Neuronal stem cell (in vitro differentiated cells): ENCODE measurements around the gene KCNQ1.

ENCODE experiments used
- DNase-seq: peaks from one replicate; pipeline ENCODE4 v3.0.0-alpha.2; 2013; ENCODE audit warnings: low spot score
- H2AFZ ChIP-seq: one replicate; pipeline ENCODE4 v1.6.1; 2013; ENCODE audit warnings: mild to moderate bottlenecking, low read length, inconsistent platforms
- H2AK5ac ChIP-seq: 2 replicates; pipeline ENCODE4 v1.6.1; 2013; ENCODE audit warnings: low read depth, mild to moderate bottlenecking, inconsistent platforms, low read length, moderate library complexity, mixed read lengths
- H2BK120ac ChIP-seq: 2 replicates; pipeline ENCODE4 v1.6.1; 2013; ENCODE audit warnings: low read depth, mild to moderate bottlenecking, inconsistent platforms, low read length, moderate library complexity, mixed read lengths
- H2BK12ac ChIP-seq: one replicate; pipeline ENCODE4 v1.6.1; 2013; ENCODE audit warnings: low read length, inconsistent platforms
- H2BK15ac ChIP-seq: 2 replicates; pipeline ENCODE4 v1.6.1; 2013; ENCODE audit warnings: mild to moderate bottlenecking, low read length, inconsistent platforms, mixed read lengths
- H2BK5ac ChIP-seq: one replicate; pipeline ENCODE4 v1.6.1; 2013; ENCODE audit warnings: inconsistent platforms, mild to moderate bottlenecking, low read length, moderate library complexity
- H3K14ac ChIP-seq: one replicate; pipeline ENCODE4 v1.6.1; 2013; ENCODE audit warnings: low read length, inconsistent platforms
- H3K18ac ChIP-seq: 2 replicates; pipeline ENCODE4 v1.6.1; 2013; ENCODE audit warnings: low read length, inconsistent platforms
- H3K23ac ChIP-seq: 2 replicates; pipeline ENCODE4 v1.6.1; 2013; ENCODE audit warnings: low read depth, mild to moderate bottlenecking, mixed read lengths, low read length, inconsistent platforms; ENCODE audit not compliant: poor library complexity
- H3K27ac ChIP-seq: replicated peaks from 3 replicates; pipeline ENCODE4 v1.5.1; 2013; ENCODE audit warnings: low read length, inconsistent platforms
- H3K27me3 ChIP-seq, 3 experiments: 2 replicates each; pipeline ENCODE4 v1.6.1; 2013; ENCODE audit warnings: low read length in 3 of 3, mild to moderate bottlenecking in 2 of 3, inconsistent platforms in 1 of 3, low read depth in 1 of 3, mixed read lengths in 1 of 3, moderate library complexity in 1 of 3; ENCODE audit not compliant: control insufficient read depth in 3 of 3, insufficient read depth in 3 of 3
- H3K36me3 ChIP-seq, 2 donors: replicated peaks in 1 of 2; 2 replicates each; pipeline ENCODE4 v1.6.1; 2013; ENCODE audit warnings: low read length in 2 of 2; ENCODE audit not compliant: control insufficient read depth in 2 of 2, insufficient read depth in 2 of 2
- H3K4ac ChIP-seq: 2 replicates; pipeline ENCODE4 v1.6.1; 2013; ENCODE audit warnings: inconsistent platforms, mild to moderate bottlenecking, low read length, moderate library complexity
- H3K4me1 ChIP-seq, 2 donors: 1 replicate in 1 of 2; 2 replicates in 1 of 2; pipeline ENCODE4 v1.6.1; 2013; ENCODE audit warnings: low read length in 2 of 2, low read depth in 1 of 2; ENCODE audit not compliant: control insufficient read depth in 2 of 2, insufficient read depth in 1 of 2
- H3K4me2 ChIP-seq: one replicate; pipeline ENCODE4 v1.6.1; 2013; ENCODE audit warnings: mild to moderate bottlenecking, low read length, inconsistent platforms; ENCODE audit not compliant: insufficient read depth, poor library complexity, severe bottlenecking
- H3K4me3 ChIP-seq, 2 donors: 2 replicates each; pipeline ENCODE4 v1.5.1; 2013; ENCODE audit warnings: low read length in 2 of 2, mild to moderate bottlenecking in 2 of 2, inconsistent platforms in 1 of 2, moderate library complexity in 1 of 2
- H3K79me1 ChIP-seq: one replicate; pipeline ENCODE4 v1.6.1; 2013; ENCODE audit warnings: low read depth, mild to moderate bottlenecking, inconsistent platforms, low read length, moderate library complexity
- H3K9ac ChIP-seq: one replicate; pipeline ENCODE4 v1.6.1; 2013; ENCODE audit warnings: mild to moderate bottlenecking, low read depth, low read length, inconsistent platforms; ENCODE audit not compliant: poor library complexity
- H3K9me3 ChIP-seq, 2 donors: replicated peaks in 1 of 2; 2 replicates each; pipeline versions ENCODE3 to v1.6.1; 2013; ENCODE audit warnings: low read length in 2 of 2, mild to moderate bottlenecking in 2 of 2, inconsistent platforms in 1 of 2, low read depth in 1 of 2, mixed read lengths in 1 of 2, moderate library complexity in 1 of 2; ENCODE audit not compliant: control insufficient read depth in 2 of 2, insufficient read depth in 1 of 2
- H4K8ac ChIP-seq: one replicate; pipeline ENCODE4 v1.6.1; 2013; ENCODE audit warnings: low read depth, mild to moderate bottlenecking, inconsistent platforms, low read length, moderate library complexity
- H4K91ac ChIP-seq: one replicate; pipeline ENCODE4 v1.6.1; 2013; ENCODE audit warnings: low read length, low read depth, mild to moderate bottlenecking, inconsistent platforms; ENCODE audit not compliant: poor library complexity
- WGBS, 2 donors: extraction: QIAGEN DNeasy Blood & Tissue Kit; methylation state at CpG; one replicate each; pipeline ENCODE4 v1.1.7; 2013; ENCODE audit warnings: missing lambda C conversion rate in 2 of 2, mixed read lengths in 1 of 2; ENCODE audit not compliant: insufficient read length in 2 of 2, insufficient replicate concordance in 1 of 2; ENCODE audit errors: extremely low coverage in 2 of 2; 5-methylcytosine and 5-hydroxymethylcytosine counted together

The KCNQ1 gene

DNA sequence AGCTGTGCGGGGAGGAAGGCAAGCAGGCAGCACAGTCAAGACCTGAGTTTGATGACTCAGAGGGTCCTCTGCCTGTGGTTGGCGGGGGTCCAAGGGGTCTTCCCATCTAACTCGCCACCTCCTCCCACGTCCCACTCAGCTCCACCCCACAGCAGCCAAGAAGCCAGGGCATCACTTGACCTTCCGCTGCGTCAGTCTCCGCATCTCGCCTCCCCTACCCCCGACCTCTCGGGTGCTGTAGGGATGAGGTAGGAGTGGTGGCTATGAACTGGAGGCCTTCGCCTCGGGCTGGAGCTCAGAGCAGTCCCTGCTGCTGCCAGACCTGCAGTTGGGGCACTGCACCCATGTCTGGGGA is 350.1 kb downstream of the KCNQ1 start:
- Histone ChIP-seq H3K4me2 (no peak overlapping the region), H2BK5ac (peak overlapping the region; percentile 29), H4K8ac (no peak overlapping the region), H3K27ac (no peak overlapping the region), H2AK5ac (peak overlapping the region; percentile 68), H3K4me1 (peaks cover 0 to 4% of the 10 kb centered on the region in 2 donors), H3K9me3 (peaks cover 3 to 5% of the 10 kb centered on the region in 2 donors), H3K14ac (no peak overlapping the region), H3K18ac (peak overlapping the region; percentile 70), H3K27me3 (peaks cover 0 to 15% (median 7%) of the 10 kb centered on the region in 3 experiments), H3K4me3 (no peak overlapping the region), H3K23ac (peak overlapping the region; percentile 8), H2BK12ac (no peak overlapping the region), H3K9ac (no peak overlapping the region), H3K79me1 (peaks cover 6% of the 10 kb centered on the region), H2BK120ac (no peak overlapping the region), H3K36me3 (no peaks in the 10 kb centered on the region), H3K4ac (peak overlapping the region; percentile 23), H4K91ac (no peak overlapping the region), H2AFZ (no peak overlapping the region), H2BK15ac (peak overlapping the region; percentile 73)
- no CpG with 5 or more reads among the region's 12 CpGs for WGBS, 2 donors
- DNase-seq, result no peak

DNA sequence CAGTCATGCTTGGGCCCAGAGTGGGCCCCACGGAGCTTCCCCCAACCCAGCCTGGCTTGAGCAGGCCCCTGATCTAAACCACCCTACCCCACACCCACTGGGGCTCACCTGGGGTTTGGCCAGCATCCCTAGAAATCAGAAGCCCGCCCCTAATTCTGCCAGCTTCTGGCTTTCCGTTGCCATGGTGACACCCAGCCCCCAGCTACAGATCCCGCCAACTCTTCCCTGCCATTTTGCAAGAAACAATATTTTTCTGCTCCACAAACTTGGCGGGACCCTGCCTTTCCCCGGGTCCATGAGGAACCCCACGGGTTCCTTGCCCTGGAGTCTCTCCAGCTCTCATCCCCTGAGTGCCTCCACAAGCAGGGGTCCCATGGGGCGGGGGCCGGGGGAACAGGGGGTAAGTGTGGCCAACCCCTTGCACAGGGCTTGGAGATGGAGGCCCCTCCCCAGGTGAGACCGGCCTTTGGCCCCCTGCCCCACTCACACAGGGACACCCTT is 350.7 kb downstream of the KCNQ1 start:
- no peak overlapping the region for H2AFZ ChIP-seq
- H3K4me1 ChIP-seq, result peaks cover 0 to 4% of the 10 kb centered on the region in 2 donors
- H3K4ac ChIP-seq, result no peak overlapping the region
- H2BK120ac ChIP-seq, result no peak overlapping the region
- WGBS, 2 donors, result no CpG with 5 or more reads among the region's 10 CpGs
- no peaks in the 10 kb centered on the region for H3K36me3 ChIP-seq
- H4K8ac ChIP-seq, result no peak overlapping the region
- H2BK15ac ChIP-seq, result no peak overlapping the region
- H3K4me2 ChIP-seq, result no peak overlapping the region
- no peak overlapping the region for H3K14ac ChIP-seq
- H3K27ac ChIP-seq, result no peak overlapping the region
- H3K79me1 ChIP-seq, result peaks cover 6% of the 10 kb centered on the region
- no peak overlapping the region for H3K4me3 ChIP-seq
- H3K9ac ChIP-seq, result no peak overlapping the region
- no peak overlapping the region for H2AK5ac ChIP-seq
- no peak overlapping the region for H3K18ac ChIP-seq
- no peak overlapping the region for H2BK12ac ChIP-seq
- H2BK5ac ChIP-seq, result no peak overlapping the region
- no peak for DNase-seq
- peaks cover 0 to 14% (median 4%) of the 10 kb centered on the region in 3 experiments for H3K27me3 ChIP-seq
- H4K91ac ChIP-seq, result no peak overlapping the region
- peaks cover 3% of the 10 kb centered on the region in 2 donors for H3K9me3 ChIP-seq
- H3K23ac ChIP-seq, result no peak overlapping the region

DNA sequence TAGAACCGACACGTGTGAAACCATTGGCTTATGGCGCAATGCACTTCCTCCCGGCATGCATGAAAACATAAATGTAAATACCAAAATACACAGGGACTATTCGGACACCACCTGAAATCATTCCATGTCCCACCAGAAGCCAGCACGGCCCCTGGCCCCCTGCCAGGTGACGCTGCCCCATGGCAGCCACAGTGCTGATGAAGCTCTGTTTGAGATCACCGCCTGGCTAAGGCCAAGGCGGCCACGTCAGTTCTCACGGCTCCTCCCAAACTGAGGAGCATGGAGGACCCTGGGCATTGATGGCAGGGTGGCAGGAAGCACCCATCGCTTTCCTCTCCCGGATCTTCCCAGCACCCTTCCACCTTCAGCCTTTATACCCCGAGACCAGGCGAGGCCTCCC is 351.3 kb downstream of the KCNQ1 start:
- H3K4me1 ChIP-seq, result peaks cover 0 to 4% of the 10 kb centered on the region in 2 donors
- peaks cover 3% of the 10 kb centered on the region in 2 donors for H3K9me3 ChIP-seq
- no peak overlapping the region for H3K23ac ChIP-seq
- WGBS, 2 donors, result no CpG with 5 or more reads among the region's 15 CpGs
- H3K4ac ChIP-seq, result no peak overlapping the region
- no peak overlapping the region for H3K4me3 ChIP-seq
- no peak for DNase-seq
- H2BK15ac ChIP-seq, result peak overlapping the region; percentile 10
- no peaks in the 10 kb centered on the region for H3K36me3 ChIP-seq
- H3K4me2 ChIP-seq, result no peak overlapping the region
- H4K8ac ChIP-seq, result no peak overlapping the region
- H2BK12ac ChIP-seq, result no peak overlapping the region
- no peak overlapping the region for H2BK120ac ChIP-seq
- H2AFZ ChIP-seq, result no peak overlapping the region
- H4K91ac ChIP-seq, result no peak overlapping the region
- H3K18ac ChIP-seq, result no peak overlapping the region
- no peak overlapping the region for H3K14ac ChIP-seq
- peak overlapping the region; percentile 89 for H2AK5ac ChIP-seq
- peak overlapping the region; percentile 31 for H2BK5ac ChIP-seq
- H3K27ac ChIP-seq, result no peak overlapping the region
- H3K9ac ChIP-seq, result no peak overlapping the region
- peaks cover 0 to 14% (median 3%) of the 10 kb centered on the region in 3 experiments for H3K27me3 ChIP-seq
- H3K79me1 ChIP-seq, result peaks cover 6% of the 10 kb centered on the region

DNA sequence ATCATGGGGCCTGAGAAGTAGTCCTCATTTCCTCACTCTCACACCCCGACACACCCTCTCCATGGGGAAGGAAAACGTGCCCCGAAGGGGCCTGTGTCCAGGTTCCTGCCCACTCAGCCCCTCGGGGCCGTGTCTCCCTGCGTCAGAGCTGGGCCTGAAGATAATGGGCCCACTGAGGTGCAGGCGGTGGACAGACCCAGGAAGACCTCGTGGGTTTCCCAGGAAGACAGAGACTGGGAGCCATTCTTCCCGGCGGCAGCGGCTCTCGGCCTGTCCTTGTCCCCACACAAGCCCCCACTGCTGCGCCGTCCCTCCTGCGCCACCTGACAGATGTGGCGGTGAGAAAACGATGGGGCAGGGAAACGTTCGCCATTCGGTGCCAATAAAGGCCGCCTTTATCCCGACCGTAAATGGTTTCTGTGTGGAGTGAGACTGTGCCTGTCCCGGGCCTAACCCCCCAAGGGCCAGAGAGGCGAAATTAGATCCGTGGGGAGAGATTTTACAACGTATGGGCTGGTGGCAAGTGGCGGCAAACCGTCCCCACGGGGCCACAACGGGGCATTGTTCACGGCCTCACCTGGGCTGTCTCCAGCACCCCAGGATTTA is 351.8 kb downstream of the KCNQ1 start:
- Histone ChIP-seq H3K36me3 (no peaks in the 10 kb centered on the region), H3K14ac (peak overlapping the region; percentile 65), H4K8ac (no peak overlapping the region), H2BK120ac (no peak overlapping the region), H3K9me3 (peaks cover 3% of the 10 kb centered on the region in 2 donors), H2AFZ (no peak overlapping the region), H4K91ac (no peak overlapping the region), H3K23ac (peak overlapping the region; percentile 35), H3K4ac (no peak overlapping the region), H3K79me1 (peaks cover 6% of the 10 kb centered on the region), H3K9ac (no peak overlapping the region), H2BK12ac (no peak overlapping the region), H3K4me1 (peaks cover 0 to 4% of the 10 kb centered on the region in 2 donors), H2BK5ac (peak overlapping the region; percentile 31), H3K27ac (no peak overlapping the region), H3K27me3 (peaks cover 0 to 14% (median 2%) of the 10 kb centered on the region in 3 experiments), H2BK15ac (peak overlapping the region; percentile 10), H3K4me3 (no peak overlapping the region), H3K4me2 (peak overlapping the region; percentile 4), H3K18ac (peak overlapping the region; percentile 88), H2AK5ac (peak overlapping the region; percentile 89)
- no CpG with 5 or more reads among the region's 32 CpGs for WGBS, 2 donors
- DNase-seq, result no peak
